Measurements from ENCODE around the gene RNF115.
"Not testable (repeated sequence)": the region's sequence is repeated elsewhere in the genome, so short reads cannot be mapped to it uniquely, and the experiment has no call there.

RNF115 gene

DNA sequence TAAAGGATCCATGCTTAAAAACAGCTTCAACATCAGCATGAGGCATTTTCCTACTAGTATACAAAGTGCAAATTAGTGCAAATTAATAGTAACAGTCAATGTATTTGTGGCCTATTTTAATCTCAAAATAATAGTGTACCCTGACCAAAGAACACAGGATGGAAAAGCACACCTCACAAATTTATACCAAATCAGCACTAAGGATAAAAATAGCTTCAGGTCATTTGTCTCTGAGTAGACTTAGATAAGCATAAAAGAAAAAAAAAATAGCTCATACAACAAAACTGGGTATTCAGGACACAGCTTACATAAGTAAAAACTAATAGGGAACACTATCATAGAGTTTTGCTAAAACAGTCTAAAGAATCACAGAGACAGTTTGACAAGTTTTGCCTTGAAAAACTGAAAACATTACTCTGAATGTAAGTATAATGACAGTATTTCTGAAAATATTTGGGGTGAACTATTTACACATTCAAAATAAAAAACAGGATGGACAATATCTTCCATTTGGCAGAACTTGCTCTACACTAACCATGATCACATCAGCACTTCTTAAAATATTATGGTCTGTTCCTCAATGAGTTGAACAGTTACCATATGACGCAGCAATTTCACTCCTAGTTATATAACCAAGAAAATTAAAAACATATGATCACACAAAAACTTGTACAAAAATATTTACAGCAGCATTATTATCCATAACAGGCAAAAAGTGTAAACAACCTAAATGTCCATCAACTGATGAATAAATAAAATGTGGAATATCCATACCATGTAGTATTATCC lies 46.3 kb downstream of the RNF115 start:
- no peak for DNase-seq (ENCODE audit: low read depth in 2 of 2)

DNA sequence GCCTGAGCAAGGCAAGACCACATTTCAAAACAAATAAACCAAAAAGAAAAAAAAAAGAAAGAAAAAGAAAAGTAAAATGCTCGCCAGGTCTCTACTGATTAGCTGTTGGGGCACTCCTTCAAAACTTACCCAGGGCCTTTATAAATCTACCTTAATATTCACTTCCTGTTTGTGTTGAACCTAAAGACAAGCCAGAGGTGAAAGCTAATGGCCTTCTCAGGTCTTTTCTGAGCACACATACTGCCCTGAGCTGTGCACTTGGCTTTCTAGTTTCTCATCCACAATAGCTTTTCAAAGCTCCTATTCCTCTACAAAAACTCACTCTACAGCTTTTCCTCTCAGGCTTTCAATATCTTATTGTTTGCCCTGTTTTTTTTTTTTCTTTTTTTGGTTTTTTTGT lies 50.5 kb downstream of the RNF115 start:
- DNase-seq (ENCODE audit: low read depth in 2 of 2): no peak

DNA sequence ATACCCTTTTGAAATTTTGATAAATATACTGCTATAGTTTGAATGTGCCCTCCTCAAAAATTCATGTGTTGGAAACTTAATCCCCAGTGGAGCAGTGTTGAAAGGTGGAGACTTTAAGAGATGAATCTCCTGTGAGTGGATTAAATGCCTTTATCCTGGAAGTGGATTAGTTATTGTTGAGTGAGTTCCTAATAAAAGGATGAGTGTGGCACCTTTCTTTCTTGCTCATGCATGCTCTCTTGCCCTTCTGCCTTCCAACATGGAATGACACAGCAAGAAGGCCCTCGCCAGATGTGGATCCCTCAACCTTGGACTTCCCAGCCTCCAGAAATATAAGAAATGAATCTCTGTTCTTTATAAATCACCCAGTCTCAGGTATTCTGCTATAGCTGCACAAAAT lies 52.8 kb downstream of the RNF115 start:
- no peak for DNase-seq (ENCODE audit: low read depth in 2 of 2)

DNA sequence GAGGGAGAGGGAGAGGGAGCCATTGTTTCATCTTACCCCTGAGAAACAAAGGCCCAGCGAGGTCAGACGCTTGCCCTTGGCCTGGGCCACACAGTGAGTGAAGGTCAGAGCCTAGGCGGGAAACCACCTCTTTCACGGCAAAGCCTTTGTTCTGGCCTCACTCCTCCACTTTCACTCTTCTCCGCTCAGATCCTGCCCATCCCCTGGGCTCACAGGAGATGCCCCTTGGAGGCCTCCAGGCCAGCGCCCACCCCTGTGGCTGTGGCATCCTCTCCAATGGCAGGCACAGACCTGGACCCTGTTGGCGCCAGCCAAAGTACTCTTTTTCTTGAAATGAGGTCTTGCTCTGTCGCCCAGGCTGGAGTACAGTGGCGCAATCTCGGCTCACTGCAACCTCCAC lies 55.9 kb downstream of the RNF115 start:
- not testable (repeated sequence) for DNase-seq (ENCODE audit: low read depth in 2 of 2)

DNA sequence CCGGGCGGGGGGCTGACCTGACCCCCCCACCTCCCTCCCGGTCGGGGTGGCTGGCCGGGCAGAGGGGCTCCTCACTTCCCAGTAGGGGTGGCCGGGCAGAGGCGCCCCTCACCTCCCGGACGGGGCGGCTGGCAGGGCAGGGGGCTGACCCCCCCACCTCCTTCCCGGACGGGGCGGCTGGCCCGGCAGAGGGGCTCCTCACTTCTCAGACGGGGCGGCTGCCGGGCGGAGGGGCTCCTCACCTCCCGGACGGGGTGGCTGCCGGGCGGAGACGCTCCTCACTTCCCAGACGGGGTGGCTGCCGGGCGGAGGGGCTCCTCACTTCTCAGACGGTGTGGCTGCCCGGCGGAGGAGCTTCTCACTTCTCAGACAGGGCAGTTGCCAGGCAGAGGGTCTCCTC lies 57.0 kb downstream of the RNF115 start:
- not testable (repeated sequence) for DNase-seq (ENCODE audit: low read depth in 2 of 2)

DNA sequence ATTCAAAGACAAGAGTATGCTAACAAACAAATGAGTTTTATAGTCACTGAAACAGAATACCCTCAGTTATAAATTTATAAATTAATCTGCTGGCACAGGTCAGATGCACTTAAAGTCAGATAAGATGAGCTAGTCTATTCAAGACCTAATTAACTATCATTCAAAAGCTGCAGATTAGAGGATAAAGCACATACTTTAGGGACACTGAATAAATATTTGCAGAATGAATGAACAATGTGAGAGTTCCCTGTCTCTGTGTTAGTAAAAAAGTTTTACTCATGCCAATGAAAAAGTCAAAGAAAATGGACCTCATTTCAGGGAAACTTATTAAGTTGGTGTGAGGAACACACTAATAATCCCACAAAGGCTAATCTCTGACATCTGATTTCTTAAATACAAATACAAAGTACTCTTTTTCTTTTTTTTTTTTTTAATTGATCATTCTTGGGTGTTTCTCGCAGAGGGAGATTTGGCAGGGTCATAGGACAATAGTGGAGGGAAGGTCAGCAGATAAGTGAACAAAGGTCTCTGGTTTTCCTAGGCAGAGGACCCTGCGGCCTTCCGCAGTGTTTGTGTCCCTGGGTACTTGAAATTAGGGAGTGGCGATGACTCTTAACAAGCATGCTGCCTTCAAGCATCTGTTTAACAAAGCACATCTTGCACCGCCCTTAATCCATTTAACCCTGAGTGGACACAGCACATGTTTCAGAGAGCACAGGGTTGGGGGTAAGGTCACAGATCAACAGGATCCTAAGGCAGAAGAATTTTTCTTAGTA lies 58.1 kb downstream of the RNF115 start:
- not testable (repeated sequence) for DNase-seq (ENCODE audit: low read depth in 2 of 2)

DNA sequence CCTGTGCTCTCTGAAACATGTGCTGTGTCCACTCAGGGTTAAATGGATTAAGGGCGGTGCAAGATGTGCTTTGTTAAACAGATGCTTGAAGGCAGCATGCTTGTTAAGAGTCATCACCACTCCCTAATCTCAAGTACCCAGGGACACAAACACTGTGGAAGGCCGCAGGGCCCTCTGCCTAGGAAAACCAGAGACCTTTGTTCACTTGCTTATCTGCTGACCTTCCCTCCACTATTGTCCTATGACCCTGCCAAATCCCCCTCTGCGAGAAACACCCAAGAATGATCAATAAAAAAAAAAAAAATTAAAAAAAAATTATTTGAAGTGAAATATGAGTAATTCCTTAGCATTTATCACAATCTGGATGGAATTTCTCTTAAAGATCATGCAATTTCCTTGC lies 58.8 kb downstream of the RNF115 start:
- not testable (repeated sequence) for DNase-seq (ENCODE audit: low read depth in 2 of 2)

DNA sequence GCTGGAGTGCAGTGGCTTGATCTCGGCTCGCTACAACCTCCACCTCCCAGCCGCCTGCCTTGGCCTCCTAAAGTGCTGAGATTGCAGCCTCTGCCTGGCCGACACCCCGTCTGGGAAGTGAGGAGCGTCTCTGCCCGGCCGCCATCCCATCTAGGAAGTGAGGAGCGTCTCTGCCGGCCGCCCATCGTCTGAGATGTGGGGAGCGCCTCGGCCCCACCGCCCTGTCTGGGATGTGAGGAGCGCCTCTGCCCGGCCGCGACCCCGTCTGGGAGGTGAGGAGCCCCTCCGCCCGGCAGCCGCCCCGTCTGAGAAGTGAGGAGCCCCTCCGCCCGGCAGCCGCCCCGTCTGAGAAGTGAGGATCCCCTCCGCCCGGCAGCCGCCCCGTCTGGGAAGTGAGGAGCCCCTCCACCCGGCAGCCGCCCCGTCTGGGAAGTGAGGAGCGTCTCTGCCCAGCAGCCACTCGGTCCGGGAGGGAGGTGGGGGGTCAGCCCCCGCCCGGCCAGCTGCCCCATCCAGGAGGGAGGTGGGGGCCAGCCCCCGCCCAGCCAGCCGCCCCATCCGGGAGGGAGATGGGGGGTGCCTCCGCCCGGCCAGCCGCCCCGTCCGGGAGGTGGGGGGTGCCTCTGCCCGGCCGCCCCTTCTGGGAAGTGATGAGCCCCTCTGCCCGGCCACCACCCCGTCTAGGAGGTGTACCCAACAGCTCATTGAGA lies 59.5 kb downstream of the RNF115 start:
- DNase-seq (ENCODE audit: low read depth in 2 of 2): not testable (repeated sequence)

DNA sequence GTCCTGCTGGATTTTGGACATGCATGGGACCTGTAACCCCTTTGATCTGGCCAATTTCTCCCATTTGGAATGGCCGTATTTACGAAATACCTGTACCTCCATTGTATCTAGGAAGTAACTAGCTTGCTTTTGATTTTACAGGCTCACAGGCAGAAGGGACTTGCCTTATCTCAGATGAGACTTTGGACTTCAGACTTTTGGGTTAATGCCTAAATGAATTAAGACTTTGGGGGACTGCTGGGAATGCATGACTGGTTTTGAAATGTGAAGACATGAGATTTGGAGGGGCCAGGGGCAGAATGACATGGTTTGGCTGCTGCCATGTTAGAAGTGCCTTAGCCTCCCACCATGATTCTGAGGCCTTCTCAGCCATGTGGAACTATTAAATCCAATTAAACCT lies 61.9 kb downstream of the RNF115 start:
- not testable (repeated sequence) for DNase-seq (ENCODE audit: low read depth in 2 of 2)

DNA sequence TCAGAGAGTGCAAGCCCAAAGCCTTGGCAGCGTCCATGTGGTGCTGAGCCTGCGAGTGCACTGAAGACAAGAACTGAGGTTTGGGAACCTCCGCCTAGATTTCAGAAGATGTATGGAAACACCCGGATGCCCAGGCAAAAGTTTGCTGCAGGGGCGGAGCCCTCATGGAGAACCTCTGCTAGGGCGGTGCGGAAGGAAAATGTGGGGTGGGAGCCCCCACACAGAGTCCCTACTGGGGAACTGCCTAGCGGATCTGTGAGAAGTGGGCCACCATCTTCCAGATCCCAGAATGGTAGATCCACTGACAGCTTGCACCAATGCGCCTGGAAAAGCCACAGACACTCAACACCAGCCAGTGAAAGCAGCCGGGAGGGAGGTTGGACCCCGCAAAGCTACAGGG lies 62.4 kb downstream of the RNF115 start:
- DNase-seq (ENCODE audit: low read depth in 2 of 2): not testable (repeated sequence)

DNA sequence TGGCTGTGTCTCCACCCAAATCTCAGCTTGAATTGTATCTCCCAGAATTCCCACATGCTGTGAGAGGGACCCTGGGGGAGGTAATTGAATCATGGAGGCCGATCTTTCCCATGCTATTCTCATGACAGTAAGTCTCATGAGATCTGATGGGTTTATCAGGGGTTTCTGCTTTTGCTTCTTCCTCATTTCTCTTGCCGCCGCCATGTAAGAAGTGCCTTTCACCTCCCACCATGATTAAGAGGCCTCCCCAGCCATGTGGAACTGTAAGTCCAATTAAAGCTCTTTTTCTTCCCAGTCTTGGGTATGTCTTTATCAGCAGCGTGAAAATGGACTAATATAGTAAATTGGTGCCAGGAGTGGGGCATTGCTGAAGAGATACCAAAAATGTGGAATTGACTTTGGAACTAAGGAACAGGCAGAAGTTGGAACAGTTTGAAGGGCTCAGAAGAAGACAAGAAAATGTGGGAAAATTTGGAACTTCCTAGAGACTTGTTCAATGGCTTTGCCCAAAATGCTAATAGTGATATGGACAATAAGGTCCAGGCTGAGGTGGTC lies 63.4 kb downstream of the RNF115 start:
- not testable (repeated sequence) for DNase-seq (ENCODE audit: low read depth in 2 of 2)

DNA sequence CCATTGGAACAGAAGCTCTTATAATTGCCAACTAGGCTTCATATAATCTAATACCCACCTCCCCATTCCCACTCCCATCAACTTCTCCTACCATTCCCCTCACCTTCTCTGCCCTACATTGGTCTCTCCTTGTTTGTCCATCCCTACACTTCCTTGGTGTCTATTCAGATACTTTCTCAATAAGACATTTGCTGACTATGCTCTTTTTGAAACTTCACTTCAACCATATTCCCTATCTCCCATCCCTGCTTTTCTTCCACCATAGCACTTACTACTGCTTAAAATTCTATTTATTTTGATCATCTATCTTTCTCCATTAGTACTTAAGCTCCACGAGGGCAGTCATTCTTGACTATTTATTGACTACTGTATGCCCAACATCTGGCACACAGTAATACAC lies 64.2 kb downstream of the RNF115 start:
- no peak for DNase-seq (ENCODE audit: low read depth in 2 of 2)

DNA sequence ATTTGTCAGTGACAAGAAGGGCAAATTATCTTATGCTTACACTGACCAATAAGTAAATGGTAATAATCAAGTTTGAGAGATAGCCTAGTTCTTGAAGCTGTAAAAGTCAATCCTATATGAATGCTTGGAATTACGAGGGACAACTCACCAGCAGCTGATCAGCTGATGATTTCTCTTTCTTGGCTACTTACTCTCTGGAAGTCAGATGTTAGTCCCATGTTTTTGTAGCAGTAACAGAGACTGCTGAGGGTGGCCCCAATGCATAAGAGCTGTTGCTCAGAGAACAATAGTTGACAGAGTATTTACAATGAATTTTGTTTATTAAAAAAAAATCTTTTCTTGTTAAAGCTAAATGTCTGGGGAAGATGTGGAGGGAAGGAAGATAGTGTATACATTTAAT lies 65.3 kb downstream of the RNF115 start:
- DNase-seq (ENCODE audit: low read depth in 2 of 2): no peak

DNA sequence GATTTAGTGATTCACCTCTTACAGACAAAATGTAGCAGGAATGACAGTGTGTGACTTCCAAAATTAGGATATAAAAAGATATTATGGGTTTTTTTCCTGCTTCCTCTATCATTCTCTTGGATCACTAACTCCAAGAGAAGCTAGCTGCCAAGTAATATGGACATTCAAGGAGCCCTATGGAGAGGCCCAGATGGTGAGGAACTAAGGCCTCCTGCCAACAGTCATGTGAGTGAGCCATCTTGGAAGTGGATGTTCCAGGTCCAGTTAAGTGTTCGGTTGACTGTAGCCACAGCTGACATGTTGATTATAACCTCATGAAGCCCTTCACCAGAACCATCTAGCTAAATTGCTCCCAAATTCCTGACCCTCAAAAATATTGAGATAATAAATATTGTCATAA lies 65.8 kb downstream of the RNF115 start:
- DNase-seq (ENCODE audit: low read depth in 2 of 2): no peak

DNA sequence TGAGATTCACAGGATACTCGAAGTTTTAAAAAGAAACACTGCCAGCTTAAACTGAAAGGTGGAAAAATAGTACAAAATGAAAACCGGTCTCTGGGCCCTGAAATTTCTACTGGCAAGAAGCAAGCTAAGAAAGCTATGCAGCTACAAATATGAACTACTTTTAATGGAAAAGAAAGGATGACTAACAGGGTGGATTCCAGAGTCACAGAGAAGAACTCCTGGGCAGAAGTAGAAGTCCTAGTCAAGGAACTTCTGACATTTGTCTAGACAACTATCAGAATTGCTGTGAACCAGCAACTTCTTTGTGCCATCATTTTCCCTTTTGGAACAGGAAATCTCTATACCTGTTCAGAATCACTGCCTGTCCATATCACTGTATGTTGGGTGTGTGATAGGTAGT lies 66.5 kb downstream of the RNF115 start:
- DNase-seq (ENCODE audit: low read depth in 2 of 2): no peak

DNA sequence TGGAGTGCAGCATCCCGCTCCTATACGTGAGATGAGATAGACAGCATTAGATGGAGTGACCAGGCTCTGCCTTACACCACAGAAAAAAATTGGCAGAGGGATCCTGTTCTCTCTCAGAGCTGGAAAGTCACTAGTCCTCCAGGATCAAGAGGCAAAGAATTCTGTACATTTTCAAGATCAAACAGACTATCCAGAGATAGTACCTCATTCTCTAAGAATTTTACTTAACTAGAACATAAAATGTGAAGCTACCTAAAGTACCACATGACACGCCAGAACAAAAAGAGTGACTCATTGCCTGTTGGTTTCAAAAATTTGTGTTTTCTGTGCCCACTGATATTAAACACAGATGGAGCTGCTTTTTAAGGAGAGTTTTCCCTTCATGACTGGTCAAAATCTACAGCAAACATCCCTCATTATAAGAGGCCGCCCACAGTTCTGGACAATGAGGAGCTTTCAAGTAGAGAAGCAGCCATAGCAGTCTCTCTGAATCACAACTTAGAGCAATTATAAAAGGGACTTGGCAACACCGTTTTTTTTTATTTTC lies 72.3 kb downstream of the RNF115 start:
- DNase-seq (ENCODE audit: low read depth in 2 of 2): no peak

DNA sequence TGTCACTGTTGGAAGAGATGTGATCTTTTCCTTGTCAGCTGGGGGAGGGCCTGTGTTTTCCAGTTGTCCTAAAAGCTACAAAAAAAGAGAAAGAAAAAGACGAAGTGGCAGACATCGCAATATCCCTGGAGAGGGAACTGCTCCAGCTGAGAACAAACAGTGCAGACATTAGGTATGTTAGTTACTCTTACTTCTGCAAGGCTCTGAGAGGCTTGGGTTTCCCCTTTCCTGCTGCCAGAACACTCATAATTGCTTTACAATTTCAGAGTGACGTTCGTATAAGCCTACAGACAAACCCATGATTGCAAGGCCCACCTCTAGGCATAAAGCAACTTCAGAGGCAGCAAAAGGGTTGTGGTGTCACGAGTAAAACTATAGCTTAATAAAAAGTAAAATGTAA lies 73.5 kb downstream of the RNF115 start:
- DNase-seq (ENCODE audit: low read depth in 2 of 2): no peak

DNA sequence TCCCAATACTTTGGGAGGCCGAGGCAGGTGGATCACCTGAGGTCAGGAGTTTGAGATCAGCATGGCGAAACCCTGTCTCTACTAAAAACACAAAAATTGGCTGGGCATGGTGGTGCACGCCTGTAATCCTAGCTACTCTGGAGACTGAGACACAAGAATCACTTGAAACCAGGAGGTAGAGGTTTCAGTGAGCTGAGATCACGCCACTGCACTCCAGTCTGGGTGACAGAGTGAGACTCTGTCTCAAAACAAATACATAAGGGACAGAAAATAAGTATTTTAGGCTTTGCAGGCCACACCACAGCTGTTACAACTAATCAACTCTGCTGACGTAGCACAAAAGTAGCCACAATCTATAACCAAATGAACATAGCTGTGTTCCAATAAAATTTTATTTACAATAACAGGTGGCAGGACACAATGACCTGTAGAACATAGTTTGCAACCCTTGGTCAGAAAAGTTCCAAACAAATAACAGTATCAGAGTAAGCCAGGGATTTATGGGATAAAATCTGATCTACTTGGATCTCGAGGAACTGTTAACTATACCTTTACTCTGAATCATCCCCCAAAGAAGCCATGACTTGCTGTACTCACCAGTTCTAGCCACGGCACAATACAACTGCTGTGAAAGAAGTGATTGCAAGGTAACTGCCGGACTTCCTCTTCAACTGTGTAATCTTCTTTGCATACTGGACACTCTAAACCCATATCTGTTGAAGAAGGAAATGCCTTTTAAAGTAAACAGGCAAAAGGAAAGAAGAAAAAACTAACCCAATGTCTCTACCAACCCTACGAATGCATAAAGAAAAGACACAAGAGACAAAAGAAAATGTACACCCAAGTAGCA lies 76.3 kb downstream of the RNF115 start:
- DNase-seq (ENCODE audit: low read depth in 2 of 2): no peak

DNA sequence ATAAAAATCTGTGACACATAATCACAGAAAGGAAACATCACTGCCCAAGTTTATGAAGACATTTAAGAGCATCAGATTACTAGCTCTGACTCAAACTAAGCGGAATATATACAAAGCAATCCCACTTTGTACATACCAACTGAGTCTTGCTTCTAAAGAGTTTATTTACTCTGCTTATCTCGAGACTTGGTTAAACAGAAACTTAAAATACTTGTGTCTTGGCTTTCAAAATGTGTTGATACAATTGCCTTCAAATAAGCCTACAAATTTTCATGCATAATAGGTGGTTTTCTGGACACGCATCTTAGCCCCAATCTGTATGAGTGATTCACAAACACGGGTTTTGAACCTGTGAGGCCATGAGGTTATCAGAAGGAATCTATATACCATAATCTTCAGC lies 83.6 kb downstream of the RNF115 start:
- DNase-seq (ENCODE audit: low read depth in 2 of 2): no peak

DNA sequence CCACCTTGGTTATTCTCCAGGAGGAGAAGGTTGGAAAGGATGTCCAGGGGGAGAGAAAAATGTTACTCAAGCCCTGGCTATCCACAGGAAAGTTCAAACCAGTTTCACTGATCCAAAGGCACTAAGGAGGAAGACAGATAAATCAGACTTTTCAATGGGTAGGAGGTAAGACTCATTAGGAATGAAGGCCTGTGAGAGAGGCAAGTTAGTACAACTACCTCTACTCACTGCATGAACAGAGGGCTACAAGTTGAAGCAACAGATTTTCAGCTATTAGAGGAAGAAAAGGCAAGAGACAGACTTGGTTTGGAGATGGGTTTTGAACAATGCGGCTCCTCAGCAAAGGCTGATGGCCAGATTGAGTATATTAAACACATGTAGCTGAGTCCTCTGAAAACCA lies 87.7 kb downstream of the RNF115 start:
- DNase-seq (ENCODE audit: low read depth in 2 of 2): no peak

DNA sequence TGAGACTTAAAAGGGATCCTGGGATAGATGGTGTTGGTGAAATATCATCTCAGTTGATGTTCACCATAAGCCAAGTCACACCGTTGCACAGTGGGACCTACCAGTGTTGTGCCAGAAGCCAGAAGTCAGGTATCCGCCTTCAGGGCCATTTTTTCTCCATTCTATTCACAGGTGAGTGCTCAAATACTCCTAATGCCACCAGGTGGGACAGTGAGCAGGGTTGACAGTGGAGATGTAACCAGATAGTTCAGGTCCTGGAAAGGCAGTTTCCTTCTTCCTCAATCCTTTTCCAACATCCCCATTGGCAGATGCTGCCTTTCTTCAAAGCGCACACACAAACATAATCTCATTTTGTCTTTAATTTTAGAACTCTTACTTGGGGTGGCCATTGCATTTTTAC lies 93.0 kb downstream of the RNF115 start:
- no peak for DNase-seq (ENCODE audit: low read depth in 2 of 2)
